Thoracic aorta (tissue), 2 donors: Measurements from ENCODE around the gene AATK. TPM values are rescaled to one million over a fixed set of nuclear protein-coding genes. Genes with fewer than 3 reads are reported as not detected.

Experiments used
- ATAC-seq: fragments of 150-250 bp; one replicate; pipeline ENCODE4 v1.8.0; 2017; ENCODE audit warnings: low read depth; ENCODE audit not compliant: insufficient number of reproducible peaks, low FRiP score
- DNase-seq: peaks from one replicate; pipeline ENCODE4 v3.0.0-alpha.2; 2020; ENCODE audit warnings: low spot score
- H3K27ac ChIP-seq, 2 donors: fragments of 200-600 bp; sonication (generic); 1 replicate in 1 of 2; 2 replicates in 1 of 2; pipeline ENCODE4 v1.5.1; 2016; ENCODE audit warnings: mild to moderate bottlenecking in 2 of 2, moderate library complexity in 2 of 2
- H3K27me3 ChIP-seq: fragments of 200-600 bp; sonication (generic); replicated peaks from 2 replicates; pipeline ENCODE4 v1.6.0; 2016; ENCODE audit warnings: mild to moderate bottlenecking; ENCODE audit not compliant: insufficient read depth
- H3K36me3 ChIP-seq: fragments of 200-600 bp; sonication (generic); one replicate; pipeline ENCODE4 v1.5.1; 2016
- H3K4me1 ChIP-seq, 2 donors: fragments of 200-600 bp; sonication (generic); 1 replicate in 1 of 2; 2 replicates in 1 of 2; pipeline versions ENCODE4 v1.5.1 to v1.6.0; 2016; ENCODE audit warnings: low read depth in 2 of 2, mild to moderate bottlenecking in 1 of 2; ENCODE audit not compliant: control insufficient read depth in 1 of 2
- H3K4me3 ChIP-seq: fragments of 200-600 bp; sonication (generic); 2 replicates; pipeline ENCODE4 v1.5.1; 2016; ENCODE audit warnings: mild to moderate bottlenecking
- H3K9me3 ChIP-seq: fragments of 200-600 bp; sonication (generic); 2 replicates; pipeline ENCODE4 v1.5.1; 2016
- CTCF ChIP-seq: fragments of 200-600 bp; sonication (generic); IDR thresholded peaks from one replicate; pipeline ENCODE4 v1.5.1; 2019; ENCODE audit warnings: antibody characterized with exemption
- total RNA-seq, 2 donors: library from RNA; depleted of rRNA; stranded (reverse); fragments of >200 nt; gene quantifications; one replicate each; pipeline versions ENCODE4 v1.1.0 to v1.2.3, GENCODE V29; 2016

AATK gene
- total RNA-seq, 2 donors from 2014 or later: 6.1 to 19.8 TPM

- ATAC-seq: no peak
- H3K4me3 ChIP-seq: no peak overlapping the region
- H3K4me1 ChIP-seq: no peaks in the 10 kb centered on the region
- no peaks in the 10 kb centered on the region for H3K27me3 ChIP-seq
- H3K9me3 ChIP-seq: no peaks in the 10 kb centered on the region
- DNase-seq: no peak
- TF ChIP-seq CTCF: no peak
- H3K27ac ChIP-seq: no peak overlapping the region
- H3K36me3 ChIP-seq: no peaks in the 10 kb centered on the region
These were observed 35.3 kb downstream of the AATK start for GRCh38 chr17:81130385-81131361.

GRCh38 chr17:81129711-81130367, 36.2 kb downstream of the AATK start:
- TF ChIP-seq CTCF: no peak
- H3K27ac ChIP-seq: no peak overlapping the region
- no peaks in the 10 kb centered on the region for H3K4me1 ChIP-seq
- H3K4me3 ChIP-seq: no peak overlapping the region
- no peaks in the 10 kb centered on the region for H3K36me3 ChIP-seq
- DNase-seq (no peak), ATAC-seq (no peak)
- no peaks in the 10 kb centered on the region for H3K27me3 ChIP-seq
- no peaks in the 10 kb centered on the region for H3K9me3 ChIP-seq

- Histone ChIP-seq H3K36me3 (no peaks in the 10 kb centered on the region), H3K4me3 (no peak overlapping the region), H3K4me1 (no peaks in the 10 kb centered on the region), H3K27ac (no peak overlapping the region), H3K9me3 (no peaks in the 10 kb centered on the region), H3K27me3 (no peaks in the 10 kb centered on the region)
- no peak for DNase-seq
- no peak for TF ChIP-seq CTCF
- ATAC-seq: no peak
These were observed 36.7 kb downstream of the AATK start for GRCh38 chr17:81129289-81129688.

- Histone ChIP-seq H3K4me1 (no peaks in the 10 kb centered on the region), H3K4me3 (no peak overlapping the region), H3K27me3 (no peaks in the 10 kb centered on the region), H3K27ac (no peak overlapping the region), H3K36me3 (no peaks in the 10 kb centered on the region), H3K9me3 (no peaks in the 10 kb centered on the region)
- ATAC-seq (no peak), DNase-seq (no peak)
- no peak for TF ChIP-seq CTCF
These were observed 37.2 kb downstream of the AATK start for GRCh38 chr17:81128774-81129173.

- H3K36me3 ChIP-seq: no peaks in the 10 kb centered on the region
- DNase-seq (no peak), ATAC-seq (no peak)
- no peaks in the 10 kb centered on the region for H3K27me3 ChIP-seq
- H3K9me3 ChIP-seq: no peaks in the 10 kb centered on the region
- H3K27ac ChIP-seq: no peak overlapping the region
- no peaks in the 10 kb centered on the region for H3K4me1 ChIP-seq
- H3K4me3 ChIP-seq: no peak overlapping the region
- TF ChIP-seq CTCF: no peak
These were observed 37.7 kb downstream of the AATK start for GRCh38 chr17:81128338-81128737.
